DOHH2 (cell line): ENCODE results near the gene IL22RA1.

ENCODE experiments used
- H3F3A ChIP-seq: fragments of 200-600 bp; sonication (generic), shearing (Covaris generic); 2 replicates; pipeline ENCODE4 v1.6.0; 2016; ENCODE audit warnings: antibody characterized with exemption, mild to moderate bottlenecking; ENCODE audit not compliant: control insufficient read depth, insufficient read depth
- H3K27ac ChIP-seq: fragments of 200-600 bp; sonication (generic); 2 replicates; pipeline ENCODE4 v1.5.1; 2014; ENCODE audit warnings: low read depth, mild to moderate bottlenecking, low read length, moderate library complexity
- H3K27me3 ChIP-seq: fragments of 200-600 bp; sonication (generic); 2 replicates; pipeline ENCODE4 v1.6.1; 2014; ENCODE audit warnings: mild to moderate bottlenecking, low read length, mixed read lengths; ENCODE audit not compliant: control insufficient read depth
- H3K36me3 ChIP-seq: fragments of 200-600 bp; sonication (generic); 2 replicates; pipeline ENCODE4 v1.6.1; 2014; ENCODE audit warnings: mild to moderate bottlenecking, low read length, moderate library complexity, mixed read lengths; ENCODE audit not compliant: control insufficient read depth
- H3K4me1 ChIP-seq: fragments of 200-600 bp; sonication (generic); 2 replicates; pipeline ENCODE4 v1.6.1; 2014; ENCODE audit warnings: mild to moderate bottlenecking, low read length, mixed read lengths; ENCODE audit not compliant: control insufficient read depth
- H3K4me2 ChIP-seq: fragments of 200-600 bp; sonication (generic); 2 replicates; pipeline ENCODE4 v1.6.0; 2014; ENCODE audit warnings: mild to moderate bottlenecking, low read length, moderate library complexity
- H3K4me3 ChIP-seq: fragments of 200-600 bp; sonication (generic); 2 replicates; pipeline ENCODE4 v1.5.1; 2014; ENCODE audit warnings: mild to moderate bottlenecking, low read length, mixed read lengths
- H3K79me2 ChIP-seq: fragments of 200-600 bp; sonication (generic); 2 replicates; pipeline ENCODE4 v1.6.1; 2014; ENCODE audit warnings: mild to moderate bottlenecking, low read length, mixed read lengths; ENCODE audit not compliant: control insufficient read depth
- H3K9me2 ChIP-seq: fragments of 200-600 bp; sonication (generic); replicated peaks from 2 replicates; pipeline ENCODE4 v1.6.1; 2014; ENCODE audit warnings: mild to moderate bottlenecking, low read length, mixed read lengths; ENCODE audit not compliant: control insufficient read depth
- H3K9me3 ChIP-seq: fragments of 200-600 bp; sonication (generic); 2 replicates; pipeline ENCODE4 v1.6.1; 2014; ENCODE audit warnings: antibody characterized with exemption, low read length, mixed read lengths; ENCODE audit not compliant: control insufficient read depth, insufficient read depth
- H4K20me1 ChIP-seq: fragments of 200-600 bp; sonication (generic); 2 replicates; pipeline ENCODE4 v1.6.0; 2014; ENCODE audit warnings: low read depth, mild to moderate bottlenecking, antibody characterized with exemption, low read length, moderate library complexity; ENCODE audit not compliant: control insufficient read depth, insufficient read depth
- EZH2phosphoT487 ChIP-seq: fragments of 200-600 bp; sonication (generic); IDR thresholded peaks from 2 replicates; pipeline ENCODE4 v1.6.1; 2017; ENCODE audit warnings: borderline replicate concordance, mild to moderate bottlenecking, antibody characterized with exemption, low read length, moderate library complexity, mixed read lengths
- TF ChIP-seq, protein P1 (sequence below): fragments of 200-600 bp; sonication (generic); IDR thresholded peaks from one replicate; pipeline ENCODE4 v1.5.1; 2014; ENCODE audit warnings: antibody characterized with exemption, mild to moderate bottlenecking, low read depth, low read length; ENCODE audit not compliant: poor library complexity, severe bottlenecking

Gene IL22RA1

DNA sequence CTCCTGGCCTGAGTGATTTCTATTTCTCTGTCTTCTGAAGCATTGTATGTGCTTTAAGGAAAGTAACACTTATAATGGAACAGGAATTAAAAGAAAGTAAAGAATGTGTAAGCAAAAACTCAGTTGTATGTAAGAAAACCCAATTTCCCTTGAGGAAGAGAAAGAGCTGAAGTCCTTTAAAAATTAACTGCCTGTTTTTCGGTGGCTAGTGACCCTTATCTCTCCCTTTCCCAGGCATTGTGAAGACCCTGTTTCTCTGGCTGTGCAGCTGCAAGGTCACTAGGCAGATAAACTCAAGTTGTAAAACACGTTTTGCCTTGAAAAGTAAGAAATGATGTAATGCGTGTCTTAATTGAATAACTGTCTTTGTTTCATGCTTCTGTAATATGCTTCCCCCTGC, 39.5 kb downstream of the IL22RA1 start:
- Histone ChIP-seq H3K27ac (no peak overlapping the region), H3K9me2 (no peaks in the 10 kb centered on the region), H3K9me3 (no peaks in the 10 kb centered on the region), H3K4me2 (no peak overlapping the region), H4K20me1 (no peaks in the 10 kb centered on the region), H3K27me3 (0 out of 2 replicates have a peak, but pooled peaks cover 2% of the 10 kb centered on the region), H3K79me2 (no peaks in the 10 kb centered on the region), H3K4me3 (no peak overlapping the region), H3F3A (no peaks in the 10 kb centered on the region), H3K36me3 (no peaks in the 10 kb centered on the region), H3K4me1 (no peaks in the 10 kb centered on the region)
- TF ChIP-seq, protein P1, sequence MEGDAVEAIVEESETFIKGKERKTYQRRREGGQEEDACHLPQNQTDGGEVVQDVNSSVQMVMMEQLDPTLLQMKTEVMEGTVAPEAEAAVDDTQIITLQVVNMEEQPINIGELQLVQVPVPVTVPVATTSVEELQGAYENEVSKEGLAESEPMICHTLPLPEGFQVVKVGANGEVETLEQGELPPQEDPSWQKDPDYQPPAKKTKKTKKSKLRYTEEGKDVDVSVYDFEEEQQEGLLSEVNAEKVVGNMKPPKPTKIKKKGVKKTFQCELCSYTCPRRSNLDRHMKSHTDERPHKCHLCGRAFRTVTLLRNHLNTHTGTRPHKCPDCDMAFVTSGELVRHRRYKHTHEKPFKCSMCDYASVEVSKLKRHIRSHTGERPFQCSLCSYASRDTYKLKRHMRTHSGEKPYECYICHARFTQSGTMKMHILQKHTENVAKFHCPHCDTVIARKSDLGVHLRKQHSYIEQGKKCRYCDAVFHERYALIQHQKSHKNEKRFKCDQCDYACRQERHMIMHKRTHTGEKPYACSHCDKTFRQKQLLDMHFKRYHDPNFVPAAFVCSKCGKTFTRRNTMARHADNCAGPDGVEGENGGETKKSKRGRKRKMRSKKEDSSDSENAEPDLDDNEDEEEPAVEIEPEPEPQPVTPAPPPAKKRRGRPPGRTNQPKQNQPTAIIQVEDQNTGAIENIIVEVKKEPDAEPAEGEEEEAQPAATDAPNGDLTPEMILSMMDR = no peak

DNA sequence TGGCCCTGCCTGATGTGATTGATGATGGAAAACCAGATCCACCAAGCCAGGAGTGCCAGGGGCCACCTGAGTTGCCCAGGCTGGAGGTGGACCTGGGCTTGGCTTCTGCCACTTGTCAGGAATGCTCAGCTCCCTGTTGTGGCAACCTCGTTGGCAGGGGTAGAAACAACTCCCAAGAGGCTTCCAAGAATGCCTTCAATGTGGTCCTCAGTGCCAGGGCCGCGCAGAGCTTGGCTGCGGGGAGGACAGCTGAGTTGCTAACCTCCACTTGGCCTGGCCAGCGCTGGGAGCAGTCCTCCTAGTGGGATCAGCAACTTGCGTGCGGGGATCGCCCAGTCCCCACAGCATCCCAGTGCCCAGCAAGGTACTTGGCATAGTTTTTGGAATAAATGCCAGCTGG, 40.0 kb downstream of the IL22RA1 start:
- Histone ChIP-seq H3K9me2 (no peaks in the 10 kb centered on the region), H3K27me3 (0 out of 2 replicates have a peak, but pooled peaks cover 2% of the 10 kb centered on the region), H4K20me1 (no peaks in the 10 kb centered on the region), H3K36me3 (no peaks in the 10 kb centered on the region), H3F3A (no peaks in the 10 kb centered on the region), H3K4me3 (no peak overlapping the region), H3K4me1 (no peaks in the 10 kb centered on the region), H3K4me2 (no peak overlapping the region), H3K27ac (no peak overlapping the region), H3K79me2 (no peaks in the 10 kb centered on the region), H3K9me3 (no peaks in the 10 kb centered on the region)
- no peak for TF ChIP-seq EZH2phosphoT487
- TF ChIP-seq, protein P1 = no peak

DNA sequence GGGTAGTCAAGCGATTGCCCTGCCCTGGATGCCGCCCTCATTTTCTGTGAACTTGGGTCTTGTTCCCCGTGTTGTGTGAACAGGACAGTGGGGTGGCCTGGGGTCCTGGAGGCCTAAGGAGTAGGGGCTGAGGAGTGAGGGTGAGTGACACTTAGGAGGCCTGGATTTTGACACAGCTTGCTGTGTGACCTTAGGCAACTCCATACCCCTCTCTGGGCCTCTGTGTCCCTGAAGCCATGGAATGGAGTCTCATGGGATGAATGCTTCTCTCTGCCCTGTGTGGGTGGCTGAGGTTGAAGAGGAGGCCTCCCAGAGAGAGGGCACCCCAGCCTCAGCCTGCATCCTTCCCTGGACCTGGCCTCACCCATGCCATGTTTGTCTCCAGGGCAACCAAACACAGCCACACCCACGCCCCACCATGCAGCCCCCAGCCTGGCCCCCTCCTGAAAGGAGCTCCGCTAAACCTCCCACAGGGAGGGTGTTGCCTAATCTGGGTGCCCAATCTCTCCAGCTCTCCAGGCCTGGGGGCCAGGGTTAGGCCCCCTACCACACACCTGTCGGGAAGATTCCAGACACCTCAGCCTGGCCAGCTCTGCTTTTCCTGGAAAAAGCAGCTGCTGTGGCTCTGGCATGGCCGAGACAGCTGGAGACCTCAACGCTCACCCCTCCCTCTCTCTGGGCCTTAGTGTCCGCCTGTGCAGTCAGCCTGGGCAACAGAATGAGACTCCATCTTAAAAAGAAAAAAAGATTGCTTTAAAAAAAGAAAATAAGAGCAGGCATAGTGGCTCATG, 40.9 kb downstream of the IL22RA1 start:
- TF ChIP-seq EZH2phosphoT487 = no peak
- TF ChIP-seq, protein P1 = no peak
- H3K27me3 ChIP-seq = 0 out of 2 replicates have a peak, but pooled peaks cover 2% of the 10 kb centered on the region
- H3K4me1 ChIP-seq = no peaks in the 10 kb centered on the region
- H3K27ac ChIP-seq = no peak overlapping the region
- H3K9me2 ChIP-seq = no peaks in the 10 kb centered on the region
- H3K36me3 ChIP-seq = no peaks in the 10 kb centered on the region
- no peaks in the 10 kb centered on the region for H3K79me2 ChIP-seq
- no peaks in the 10 kb centered on the region for H3K9me3 ChIP-seq
- no peak overlapping the region for H3K4me3 ChIP-seq
- no peaks in the 10 kb centered on the region for H4K20me1 ChIP-seq
- H3F3A ChIP-seq = no peaks in the 10 kb centered on the region
- no peak overlapping the region for H3K4me2 ChIP-seq
